Measurements from ENCODE around the gene ANKRD52.

GRCh38 chr12:56189918-56190694 lies 68.1 kb downstream of the ANKRD52 start:
- peak; percentile 11; the same call in 1 of the 2 replicates for TF ChIP-seq POLR2AphosphoS5 (IDR thresholded peaks at IDR 0.05; ENCODE audit: low read depth)
- TF ChIP-seq SPI1 (IDR thresholded peaks at IDR 0.05; ENCODE audit: borderline replicate concordance, low read depth): no peak
